ENCODE measurements around the gene IL17RA.
A peak's percentile ranks its signal among the peaks of the same experiment; 100 is the strongest.
"Not testable (repeated sequence)": the region's sequence is repeated elsewhere in the genome, so short reads cannot be mapped to it uniquely, and the experiment has no call there.

IL17RA gene

DNA sequence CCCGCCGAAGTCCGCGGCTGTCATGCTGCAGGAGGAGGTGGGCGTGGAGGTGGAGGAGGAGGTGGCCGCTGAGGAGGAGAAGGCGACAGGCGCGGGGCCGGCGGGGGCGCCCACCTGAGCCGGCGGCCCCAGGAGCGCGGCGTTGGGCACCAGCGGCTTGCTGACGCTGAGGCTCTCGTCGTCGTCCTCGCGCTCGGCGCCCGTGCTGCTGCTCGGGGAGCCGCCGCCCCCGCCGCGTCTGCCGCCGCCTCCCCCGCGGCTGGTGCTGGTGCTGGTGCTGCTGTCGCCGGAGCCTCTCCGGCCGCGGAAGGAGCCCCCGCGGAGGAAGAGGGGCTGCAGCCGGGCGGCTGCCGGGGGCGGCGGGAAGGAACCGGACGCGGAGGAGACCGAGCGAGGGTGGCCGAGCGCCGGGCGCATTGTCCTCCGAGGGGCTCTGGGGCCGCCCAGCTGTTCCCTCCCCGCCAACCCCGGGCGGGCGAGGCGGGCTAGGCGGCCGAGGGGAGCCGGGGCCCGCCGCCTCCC, 36.0 kb downstream of the IL17RA start:
- peak; percentile 18 for DNase-seq (ENCODE audit: low spot score)

DNA sequence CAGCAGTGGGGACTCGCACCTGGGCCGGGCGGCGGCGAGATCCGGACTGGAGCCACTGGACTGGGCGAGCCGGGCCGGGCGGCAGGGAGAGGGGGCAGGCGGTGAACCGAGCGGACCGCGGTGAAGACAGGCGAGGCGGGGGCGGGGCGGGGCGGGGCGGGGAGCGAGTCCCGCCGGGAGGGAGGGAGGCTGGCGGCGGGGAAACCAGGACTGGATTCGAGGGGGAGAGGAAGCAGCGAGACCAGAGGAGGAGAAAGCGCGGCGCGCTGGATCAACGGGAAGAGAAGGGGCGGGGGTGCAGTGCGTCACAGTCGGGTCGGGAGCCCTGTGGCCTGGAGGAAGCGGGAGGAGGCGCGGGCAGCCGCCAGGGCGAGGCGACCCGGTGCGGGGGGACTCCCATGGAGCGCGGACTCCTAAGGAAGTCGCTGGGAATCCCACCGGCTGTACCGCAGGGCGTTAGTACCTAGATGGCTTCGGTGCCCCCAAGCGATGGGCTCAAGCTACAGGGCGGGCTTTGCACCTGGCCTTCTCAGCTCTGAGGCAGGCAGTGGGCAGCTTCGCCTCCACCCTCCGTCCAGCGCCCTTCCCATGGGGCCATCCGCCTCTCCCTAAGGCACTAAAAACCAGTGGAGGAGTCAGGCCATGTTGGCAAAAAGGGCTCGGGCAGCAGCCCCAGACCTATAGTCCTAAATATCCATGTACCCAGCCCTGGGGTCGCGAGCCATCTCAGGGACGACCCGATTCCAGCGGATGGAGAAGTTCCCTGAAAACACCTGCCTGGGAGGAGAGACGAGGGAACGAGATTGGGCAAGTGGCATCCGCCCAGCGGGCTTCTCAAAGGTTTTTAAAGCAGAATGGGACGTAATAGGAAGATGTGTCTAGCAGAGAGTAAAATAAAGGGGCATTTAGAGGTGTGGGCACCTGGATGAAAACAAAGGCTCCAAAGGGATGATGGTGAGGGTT, 36.7 kb downstream of the IL17RA start, which contains the start of gene TMEM121B:
TMEM121B (minus strand) TSS at position 128 of the 963 bp plus-strand sequence. CDS start 233 bp downstream, outside the sequence.
- peak; percentile 72 for DNase-seq (ENCODE audit: low spot score)

DNA sequence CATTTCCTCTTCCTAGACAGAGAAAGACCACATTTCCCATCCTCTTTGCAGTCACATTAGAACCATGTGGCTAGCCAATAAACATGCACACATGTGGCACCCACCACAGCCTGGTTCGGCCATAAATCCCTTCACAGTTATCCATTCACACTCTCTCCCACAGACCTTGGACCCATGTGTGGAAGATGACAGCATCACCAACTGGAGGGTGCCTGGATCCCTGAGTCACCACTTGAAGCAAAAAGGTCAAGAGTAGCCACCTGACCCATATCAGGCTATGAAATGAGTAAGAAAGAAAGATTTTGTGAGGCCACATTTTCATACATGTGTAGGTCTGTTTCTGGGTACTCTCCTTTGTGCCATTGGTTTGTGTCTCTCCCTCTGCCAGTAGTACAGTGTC, 45.4 kb downstream of the IL17RA start:
- DNase-seq (ENCODE audit: low spot score): peak; percentile 63

DNA sequence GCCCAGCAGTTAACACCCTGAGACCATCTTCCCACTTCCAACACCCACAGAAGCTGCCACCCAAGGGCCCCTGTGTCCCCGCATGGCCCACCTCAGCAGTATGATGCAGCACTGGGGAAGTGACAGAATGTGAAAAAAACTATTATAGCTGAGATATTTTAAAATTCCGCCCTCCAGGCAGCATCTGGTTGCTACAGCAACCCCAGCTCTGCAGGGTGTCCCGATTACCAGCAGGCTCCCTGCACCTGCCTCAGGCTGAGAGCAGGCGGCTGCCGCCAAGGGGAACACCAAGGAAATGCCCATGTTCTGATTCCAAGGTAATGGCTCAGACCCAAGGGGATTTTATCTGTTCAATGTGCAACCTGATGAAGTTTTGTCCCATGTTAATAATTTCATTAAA, 46.9 kb downstream of the IL17RA start:
- peak; percentile 29 for DNase-seq (ENCODE audit: low spot score)

DNA sequence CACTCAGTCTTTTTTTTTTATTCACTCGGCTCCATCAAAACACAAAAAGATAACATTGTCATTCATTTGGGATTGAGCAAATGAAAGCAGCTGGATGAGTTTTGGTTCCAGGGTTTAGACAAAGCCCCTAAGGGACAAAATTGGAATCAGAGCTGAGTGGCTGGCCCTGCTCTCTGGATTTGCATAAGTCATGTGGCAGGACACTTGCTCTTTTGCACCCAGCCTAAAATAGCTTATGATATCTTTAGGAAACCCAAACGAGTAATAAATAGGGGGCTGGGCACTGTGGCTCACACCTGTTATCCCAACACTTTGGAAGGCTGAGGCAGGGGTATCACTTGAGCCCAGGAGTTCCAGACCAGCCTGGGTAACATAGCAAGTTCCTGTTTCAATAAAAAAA, 47.3 kb downstream of the IL17RA start:
- DNase-seq (ENCODE audit: low spot score): no peak

DNA sequence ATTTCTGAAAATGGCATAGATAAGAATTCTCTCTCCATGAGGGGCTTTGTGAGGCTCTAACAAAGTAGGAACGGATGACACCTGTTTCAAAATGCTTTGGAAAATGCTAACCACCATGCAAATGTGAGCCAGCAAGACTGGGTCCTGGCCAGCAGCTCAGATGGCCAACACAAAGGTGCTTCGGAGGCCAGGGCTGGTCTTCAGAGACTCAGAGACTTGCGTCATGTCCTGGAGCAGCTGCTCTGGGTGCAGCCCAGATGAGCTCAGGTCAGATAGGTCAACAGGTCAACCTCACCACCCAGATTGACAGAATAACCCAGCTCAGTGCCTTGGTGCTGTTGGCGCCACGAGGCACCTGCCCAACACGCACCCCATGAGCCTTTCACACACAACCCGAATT, 48.3 kb downstream of the IL17RA start:
- no peak for DNase-seq (ENCODE audit: low spot score)

DNA sequence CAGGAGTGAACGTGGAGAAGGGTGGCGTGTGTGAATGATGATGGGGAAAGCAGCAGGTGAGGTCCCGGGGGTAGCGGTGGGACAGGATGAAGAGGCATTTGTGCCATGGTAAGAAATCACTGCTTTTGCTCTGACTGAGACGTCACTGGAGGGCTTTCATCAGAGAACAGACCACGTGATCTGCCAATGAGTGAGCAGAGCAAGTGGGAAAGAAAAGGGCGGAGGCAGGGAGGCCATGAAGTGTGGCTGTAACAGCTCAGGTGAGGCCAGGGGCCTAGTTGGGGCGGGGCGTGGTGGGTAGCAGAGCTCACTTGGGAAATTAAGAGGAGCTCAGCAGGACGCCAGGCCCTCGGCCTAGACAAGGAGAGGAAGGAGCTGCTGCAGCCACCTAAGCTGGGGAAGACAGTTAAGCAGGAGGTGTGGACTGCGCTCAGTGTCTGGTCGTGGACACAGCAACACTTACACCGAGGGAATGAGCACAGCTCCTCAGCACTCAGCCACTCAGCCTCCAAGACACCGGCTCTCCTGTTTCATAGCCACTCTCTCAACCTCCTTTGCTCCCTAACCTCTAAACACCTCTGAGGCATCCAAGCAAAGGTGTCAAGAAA, 50.5 kb downstream of the IL17RA start:
- DNase-seq (ENCODE audit: low spot score): no peak

DNA sequence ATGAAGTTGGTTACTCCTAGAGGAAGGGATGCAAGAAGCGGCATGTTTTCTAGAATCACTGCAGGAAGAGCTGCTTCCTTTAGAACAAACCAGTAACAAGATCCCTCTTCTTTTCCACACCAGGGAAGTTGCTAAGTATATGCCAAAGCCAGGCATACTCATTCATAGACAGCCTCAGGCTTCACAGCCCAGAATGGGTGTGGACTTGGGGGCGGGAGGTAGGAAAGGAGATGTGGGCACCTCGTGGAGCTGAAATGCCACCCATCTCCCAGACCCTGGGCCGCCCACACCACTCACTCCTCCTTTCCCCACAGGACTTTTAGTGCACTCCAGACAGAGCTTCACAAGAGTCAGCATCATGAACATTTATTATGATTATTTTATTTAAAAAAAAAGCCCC, 52.4 kb downstream of the IL17RA start:
- no peak for DNase-seq (ENCODE audit: low spot score)

DNA sequence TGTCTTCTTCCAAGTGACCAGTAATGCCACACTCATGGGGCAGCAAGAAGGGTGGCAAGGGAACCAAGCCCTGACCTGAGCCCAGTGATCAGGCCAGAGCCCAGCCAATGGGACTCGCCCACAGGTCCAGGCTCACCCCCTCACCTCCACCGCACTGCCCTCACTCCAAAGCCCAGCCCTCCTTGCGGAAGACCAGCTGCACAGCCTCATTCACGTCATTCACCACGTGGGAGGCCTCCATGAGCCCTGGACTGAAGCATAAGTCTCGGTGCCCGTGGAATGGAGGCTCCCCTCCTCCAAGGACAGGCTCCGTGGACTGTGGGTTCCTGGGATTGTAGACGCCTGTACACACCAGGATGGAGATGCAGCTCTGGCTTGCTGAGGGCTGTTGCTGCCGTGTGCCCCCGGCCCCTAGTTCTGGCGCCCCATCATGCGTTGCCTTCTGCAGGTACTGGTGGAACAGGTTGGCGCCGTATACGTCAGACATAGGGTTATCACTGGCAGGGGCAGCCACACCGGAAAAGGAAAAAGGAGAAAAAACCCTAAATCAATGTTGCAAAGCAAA, 53.1 kb downstream of the IL17RA start:
- no peak for DNase-seq (ENCODE audit: low spot score)

DNA sequence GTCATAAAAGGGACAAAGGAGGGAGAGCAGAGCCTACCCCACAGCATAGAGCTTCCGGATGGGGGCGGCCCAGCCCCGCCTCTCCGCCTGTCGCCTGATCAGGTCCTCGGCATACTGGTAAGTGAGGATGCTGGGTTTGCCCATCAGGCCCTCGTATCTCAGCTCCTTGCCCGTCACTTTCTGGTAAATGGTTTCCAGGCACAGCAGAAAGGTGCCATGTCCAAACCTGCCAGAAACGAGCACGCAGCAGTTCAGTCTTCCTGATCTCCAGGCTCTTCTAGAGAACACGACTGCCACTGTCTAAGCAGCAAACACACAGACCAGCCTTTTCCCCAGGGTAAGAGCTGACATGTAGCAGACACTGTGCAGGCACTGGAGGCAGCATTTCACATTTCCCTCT, 53.7 kb downstream of the IL17RA start:
- no peak for DNase-seq (ENCODE audit: low spot score)

DNA sequence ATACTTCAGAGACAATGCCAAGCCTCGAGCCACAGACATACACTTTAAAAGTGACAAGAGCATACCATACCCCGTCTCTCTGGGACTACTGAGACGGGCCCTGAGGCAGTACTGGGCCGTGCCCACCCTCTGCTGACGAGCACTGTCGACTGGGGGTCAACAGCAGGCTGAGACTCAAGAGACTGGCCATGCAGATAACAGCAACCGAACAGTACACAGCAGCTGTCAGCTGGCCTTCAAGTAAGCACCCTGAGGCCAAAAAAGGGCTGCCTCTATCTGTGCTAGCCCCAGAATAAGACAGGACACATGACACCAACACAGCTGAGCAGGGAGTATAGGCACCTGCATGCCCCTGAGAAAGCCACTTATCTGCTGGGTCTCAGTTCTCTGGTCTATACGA, 55.2 kb downstream of the IL17RA start:
- no peak for DNase-seq (ENCODE audit: low spot score)

DNA sequence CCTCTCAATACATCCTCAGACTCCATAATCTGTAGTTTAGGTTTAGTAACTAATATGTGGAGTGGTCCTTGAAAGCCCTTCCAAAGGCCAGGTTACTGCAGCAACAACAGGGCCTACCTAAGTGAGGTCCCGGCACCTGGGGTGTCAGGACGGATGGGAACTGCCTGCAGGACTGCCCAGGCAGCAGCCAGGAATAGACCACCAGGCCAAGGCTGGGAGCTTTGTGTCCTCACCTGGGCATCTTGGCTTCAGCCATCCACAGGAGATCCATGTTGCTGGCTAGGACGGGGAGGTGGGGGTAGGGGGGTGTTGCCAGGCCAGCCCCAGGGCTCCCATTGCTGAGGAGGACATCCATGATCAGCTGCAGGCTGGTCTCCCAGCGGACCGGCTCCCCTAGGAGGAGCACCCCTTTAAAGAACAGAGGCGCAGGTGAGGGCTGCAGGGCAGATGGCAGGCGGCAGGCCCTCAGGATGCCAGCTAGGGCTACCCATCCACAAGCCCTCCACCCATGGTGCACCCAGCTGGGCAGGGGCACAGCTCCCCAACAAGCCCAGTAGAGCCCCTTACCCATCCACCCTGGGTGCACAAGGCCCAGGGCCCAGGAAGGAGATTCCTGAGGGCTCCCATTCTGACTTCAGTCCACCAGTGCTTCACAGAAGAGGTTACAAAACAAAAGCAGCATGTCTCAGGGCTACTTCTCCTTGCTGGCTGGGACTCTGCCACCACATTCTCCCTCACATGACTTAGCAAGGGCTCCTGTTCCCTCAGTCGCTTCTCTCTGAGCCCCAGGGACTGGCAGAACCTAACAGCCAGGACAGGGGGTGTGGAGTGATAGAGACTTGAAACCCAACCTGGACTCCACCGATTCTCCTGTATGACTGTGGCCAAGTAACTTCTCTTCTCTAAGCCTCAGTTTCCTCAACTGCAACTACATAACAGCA, 56.3 kb downstream of the IL17RA start:
- DNase-seq (ENCODE audit: low spot score): no peak

DNA sequence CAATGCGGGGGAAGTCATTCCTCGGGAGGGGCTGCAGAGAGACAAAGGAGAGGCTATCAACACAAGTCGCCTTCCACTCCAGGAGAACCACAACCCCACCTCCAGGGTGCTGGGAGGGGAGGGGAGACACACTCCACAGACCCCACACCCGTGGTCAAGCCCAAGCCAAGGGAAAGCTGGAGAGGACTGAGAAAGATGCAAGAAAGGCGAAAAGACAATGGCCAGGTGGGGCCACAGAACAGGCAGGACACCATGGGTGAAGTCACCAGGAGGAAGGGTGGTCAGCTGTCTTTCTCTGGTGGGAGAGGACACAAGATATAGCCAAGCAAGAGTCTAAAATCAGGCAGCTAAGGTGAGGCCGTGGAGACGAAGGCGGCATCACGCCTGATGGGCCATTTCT, 58.3 kb downstream of the IL17RA start:
- DNase-seq (ENCODE audit: low spot score): no peak

DNA sequence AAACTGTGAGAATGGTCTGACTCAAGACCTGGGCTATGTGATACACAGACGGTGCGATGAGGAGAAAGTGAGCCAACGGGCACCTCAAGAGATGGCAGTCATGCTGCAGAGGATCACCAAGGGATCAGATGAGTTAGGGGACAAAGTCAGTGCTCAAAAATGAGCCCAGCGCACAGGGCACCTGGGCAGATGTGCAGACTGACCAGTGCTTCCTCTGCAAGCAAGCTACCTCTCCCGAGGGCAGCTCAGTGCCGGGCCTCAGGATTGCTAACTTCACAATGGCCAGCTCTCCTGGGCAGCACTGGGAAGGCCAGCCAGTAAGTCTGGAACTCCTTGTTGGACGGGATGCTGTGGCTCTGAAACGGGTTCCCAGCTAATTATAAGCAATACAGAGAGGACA, 59.0 kb downstream of the IL17RA start:
- no peak for DNase-seq (ENCODE audit: low spot score)

DNA sequence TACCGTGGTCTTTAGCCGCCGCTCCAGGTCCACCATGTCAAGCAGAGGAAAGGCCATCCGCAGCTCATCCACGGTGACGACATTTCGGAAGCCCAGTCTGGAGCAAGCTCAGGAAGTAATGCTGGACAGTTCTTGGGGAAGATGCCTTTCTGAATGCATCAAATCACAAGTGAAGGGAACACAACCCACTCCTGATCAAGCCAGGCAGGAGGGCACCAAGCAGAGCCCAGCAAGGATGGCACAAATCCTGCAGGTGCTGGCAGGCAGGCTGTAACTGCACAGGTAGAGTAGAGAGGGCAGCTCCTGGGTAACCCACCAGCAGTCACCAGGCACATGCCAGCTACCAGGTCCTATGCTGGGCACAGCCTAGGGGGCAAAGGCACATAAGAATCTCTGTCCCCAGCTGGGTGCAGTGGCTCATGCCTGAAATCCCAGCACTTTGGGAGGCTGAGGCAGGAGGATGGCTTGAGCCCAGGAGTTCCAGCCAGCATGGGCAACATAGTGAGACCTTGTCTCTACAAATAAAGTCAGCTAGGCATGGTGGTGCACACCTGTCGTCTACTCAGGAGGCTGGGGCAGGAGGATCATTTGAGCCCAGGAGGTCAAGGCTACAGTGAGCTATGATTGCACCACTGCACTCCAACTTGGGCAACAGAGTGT, 60.4 kb downstream of the IL17RA start:
- DNase-seq (ENCODE audit: low spot score): no peak

DNA sequence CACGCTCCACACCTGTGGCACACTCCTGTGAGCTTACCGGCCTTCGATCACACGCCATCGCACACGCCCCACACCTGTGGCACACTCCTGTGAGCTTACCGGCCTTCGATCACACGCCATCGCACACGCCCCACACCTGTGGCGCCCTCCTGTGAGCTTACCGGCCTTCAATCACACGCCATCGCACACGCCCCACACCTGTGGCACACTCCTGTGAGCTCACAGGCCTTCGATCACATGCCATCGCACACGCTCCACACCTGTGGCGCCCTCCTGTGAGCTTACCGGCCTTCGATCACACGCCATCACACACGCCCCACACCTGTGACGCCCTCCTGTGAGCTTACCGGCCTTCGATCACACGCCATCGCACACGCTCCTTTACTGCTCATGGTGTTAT, 62.7 kb downstream of the IL17RA start:
- not testable (repeated sequence) for DNase-seq (ENCODE audit: low spot score)

DNA sequence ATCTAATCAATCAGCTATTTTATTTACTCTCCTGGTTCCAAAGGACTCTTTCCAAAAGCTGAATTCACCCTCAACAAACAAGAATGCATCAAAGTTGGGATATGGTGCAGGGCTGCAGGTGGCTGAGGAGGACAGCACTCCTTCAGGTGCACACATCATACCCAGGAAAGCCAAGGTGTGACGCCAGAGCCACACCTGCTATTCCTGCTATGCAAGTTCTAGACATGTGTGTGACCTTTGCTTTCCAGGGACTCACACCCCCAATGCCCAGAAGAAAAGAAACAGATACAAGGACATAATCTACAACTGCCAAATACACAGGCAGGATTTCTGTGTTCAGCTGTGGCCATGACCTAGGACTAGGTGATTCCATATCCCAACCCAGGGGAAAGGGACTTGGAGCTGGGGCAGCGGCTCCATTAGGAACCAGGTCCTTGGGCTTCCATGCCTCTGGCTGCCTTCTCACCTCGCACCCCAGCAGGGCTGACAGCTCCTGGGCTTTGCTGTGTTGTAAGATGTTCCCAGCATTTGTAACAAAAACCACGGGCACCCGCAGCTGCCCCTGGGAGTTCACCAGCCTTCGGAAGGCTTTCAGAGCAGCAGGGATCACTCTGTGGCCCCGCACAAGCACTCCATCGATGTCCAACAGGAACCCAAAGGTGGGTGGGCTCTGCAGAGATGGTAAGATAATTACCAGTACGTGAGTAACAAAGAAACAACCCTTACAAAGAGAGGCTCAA, 64.4 kb downstream of the IL17RA start:
- DNase-seq (ENCODE audit: low spot score): no peak

DNA sequence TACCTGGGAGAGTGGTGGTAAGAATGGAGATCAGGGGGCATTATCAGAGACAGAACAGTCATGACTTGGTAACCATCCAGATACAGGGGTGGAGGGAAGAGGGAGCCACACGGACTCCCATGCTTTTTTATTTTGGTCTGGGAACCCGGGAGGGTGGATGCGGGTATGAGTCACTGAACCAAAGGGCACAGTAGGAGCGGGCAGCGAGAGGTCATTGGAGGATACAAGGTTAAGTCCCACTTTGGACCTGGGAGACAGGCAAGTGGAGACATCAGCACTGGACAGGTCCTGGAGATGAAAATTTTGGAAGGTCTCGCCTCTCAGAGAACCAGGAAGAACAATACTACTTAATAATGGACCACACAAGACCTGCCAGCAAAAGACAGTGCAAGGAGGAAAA, 67.5 kb downstream of the IL17RA start:
- DNase-seq (ENCODE audit: low spot score): no peak

DNA sequence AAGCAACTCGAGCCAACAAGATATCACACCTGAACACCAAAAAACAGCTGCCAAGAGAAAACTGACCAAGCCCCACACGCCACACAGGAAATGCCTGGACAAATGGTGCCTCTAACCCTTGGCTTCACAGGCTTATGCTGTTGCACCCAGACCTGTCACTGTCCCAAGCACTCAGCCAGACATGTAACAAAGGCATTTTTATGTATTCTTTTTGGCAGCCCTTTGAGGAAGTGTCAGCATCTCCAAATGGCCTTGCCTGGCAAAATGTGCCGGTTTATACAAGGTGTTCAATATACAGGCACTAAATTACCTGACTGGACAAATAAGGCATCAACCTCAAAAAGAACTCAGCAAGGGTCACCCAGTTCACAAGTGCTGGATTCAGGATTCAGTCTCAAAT, 68.2 kb downstream of the IL17RA start:
- DNase-seq (ENCODE audit: low spot score): no peak

DNA sequence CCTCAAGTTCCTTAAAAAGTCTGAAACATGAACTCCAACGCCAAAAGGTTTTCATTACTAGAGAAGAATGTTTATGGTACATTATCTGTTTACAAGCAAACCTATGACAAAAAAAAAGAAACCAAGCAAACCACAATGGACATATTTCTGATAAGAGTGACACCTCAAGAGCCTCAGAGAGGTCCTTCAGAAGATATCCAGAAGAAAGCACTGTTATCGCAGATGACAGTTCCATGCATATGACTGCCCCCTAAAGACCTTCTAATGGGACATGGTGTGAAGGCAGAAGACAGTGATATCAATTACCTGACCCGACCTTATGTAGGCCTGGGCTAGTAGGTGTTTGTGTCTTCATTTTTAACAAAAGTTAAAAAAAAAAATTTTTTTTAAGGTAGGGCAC, 71.1 kb downstream of the IL17RA start:
- DNase-seq (ENCODE audit: low spot score): no peak
